Chondrocyte (in vitro differentiated cells): ENCODE results near the gene PILRA. TPM values are rescaled to one million over a fixed set of nuclear protein-coding genes. Genes with fewer than 3 reads are reported as not detected.

ENCODE experiments used
- DNase-seq: peaks from one replicate; pipeline ENCODE4 v3.0.0; 2021; ENCODE audit warnings: mixed read lengths, low spot score
- H3K27ac Mint-ChIP-seq: one replicate; pipeline ENCODE4 v1.8.0; 2021; ENCODE audit warnings: mild to moderate bottlenecking, moderate library complexity, mixed read lengths; ENCODE audit not compliant: unreplicated experiment
- H3K27me3 Mint-ChIP-seq: 2 replicates; pipeline ENCODE4 v1.8.0; 2021; ENCODE audit warnings: low read depth, mixed read lengths
- H3K36me3 Mint-ChIP-seq: 2 replicates; pipeline ENCODE4 v1.8.0; 2021; ENCODE audit warnings: low read depth, mixed read lengths
- H3K4me1 Mint-ChIP-seq: 2 replicates; pipeline ENCODE4 v1.8.0; 2021; ENCODE audit warnings: low read depth, mild to moderate bottlenecking, mixed read lengths
- H3K4me3 Mint-ChIP-seq: one replicate; pipeline ENCODE4 v1.8.0; 2021; ENCODE audit warnings: mild to moderate bottlenecking, moderate library complexity, mixed read lengths; ENCODE audit not compliant: unreplicated experiment
- H3K9me3 Mint-ChIP-seq: 2 replicates; pipeline ENCODE4 v1.8.0; 2021; ENCODE audit warnings: low read depth, mixed read lengths
- total RNA-seq: library from RNA; stranded (reverse); gene quantifications from 3 replicates; pipeline ENCODE4 v1.2.1, GENCODE V29; 2021
- TF ChIP-seq, protein P1 (sequence below): fragments of 200-600 bp; sonication (generic); IDR thresholded peaks from 2 replicates; pipeline ENCODE4 v1.5.0; 2021; ENCODE audit warnings: antibody characterized with exemption, mild to moderate bottlenecking, moderate library complexity

Gene PILRA
- total RNA-seq, 1 donor from 2014 or later, result 0.60 TPM

DNA sequence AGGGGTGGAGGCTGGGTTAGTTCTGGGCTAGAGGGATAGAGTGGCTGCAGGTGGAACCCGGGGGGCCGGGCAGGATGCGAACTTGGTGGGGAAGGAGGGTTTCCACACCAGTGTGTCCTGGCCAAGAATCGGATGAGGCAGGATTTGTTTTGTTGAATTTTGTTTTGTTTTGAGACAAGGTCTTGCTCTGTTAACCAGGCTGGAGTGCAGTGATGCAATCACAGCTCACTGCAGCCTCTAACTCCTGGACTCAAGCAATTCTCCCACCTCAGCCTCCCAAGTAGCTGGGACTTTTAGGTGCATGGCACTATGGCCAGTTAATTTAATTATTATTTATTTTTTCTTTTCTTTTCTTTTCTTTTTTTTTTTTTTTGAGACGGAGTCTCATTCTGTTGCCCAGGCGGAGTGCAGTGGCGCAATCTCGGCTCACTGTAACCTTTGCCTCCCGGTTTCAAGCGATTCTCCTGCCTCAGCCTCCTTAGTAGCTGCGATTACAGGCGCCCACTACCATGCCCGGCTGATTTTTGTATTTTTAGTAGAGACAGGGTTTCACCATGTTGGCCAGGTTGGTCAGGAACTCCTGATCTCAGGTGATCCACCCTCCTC lies 76.0 kb downstream of the PILRA start:
- Mint-ChIP-seq H3K4me3 (no peak overlapping the region), H3K27ac (no peak overlapping the region), H3K4me1 (peaks cover 7% of the 10 kb centered on the region), H3K36me3 (no peaks in the 10 kb centered on the region), H3K27me3 (no peaks in the 10 kb centered on the region), H3K9me3 (no peaks in the 10 kb centered on the region)
- DNase-seq, result no peak
- TF ChIP-seq, protein P1, sequence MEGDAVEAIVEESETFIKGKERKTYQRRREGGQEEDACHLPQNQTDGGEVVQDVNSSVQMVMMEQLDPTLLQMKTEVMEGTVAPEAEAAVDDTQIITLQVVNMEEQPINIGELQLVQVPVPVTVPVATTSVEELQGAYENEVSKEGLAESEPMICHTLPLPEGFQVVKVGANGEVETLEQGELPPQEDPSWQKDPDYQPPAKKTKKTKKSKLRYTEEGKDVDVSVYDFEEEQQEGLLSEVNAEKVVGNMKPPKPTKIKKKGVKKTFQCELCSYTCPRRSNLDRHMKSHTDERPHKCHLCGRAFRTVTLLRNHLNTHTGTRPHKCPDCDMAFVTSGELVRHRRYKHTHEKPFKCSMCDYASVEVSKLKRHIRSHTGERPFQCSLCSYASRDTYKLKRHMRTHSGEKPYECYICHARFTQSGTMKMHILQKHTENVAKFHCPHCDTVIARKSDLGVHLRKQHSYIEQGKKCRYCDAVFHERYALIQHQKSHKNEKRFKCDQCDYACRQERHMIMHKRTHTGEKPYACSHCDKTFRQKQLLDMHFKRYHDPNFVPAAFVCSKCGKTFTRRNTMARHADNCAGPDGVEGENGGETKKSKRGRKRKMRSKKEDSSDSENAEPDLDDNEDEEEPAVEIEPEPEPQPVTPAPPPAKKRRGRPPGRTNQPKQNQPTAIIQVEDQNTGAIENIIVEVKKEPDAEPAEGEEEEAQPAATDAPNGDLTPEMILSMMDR, result no peak

Other genes starting within 250 kb of the PILRA start
- 1.7 to 3.2 TPM (median 2.5 TPM) in 3 replicates for gene MBLAC1, start 246.5 kb upstream of the PILRA start, total RNA-seq
- 73.2 to 89.4 TPM (median 75.7 TPM) in 3 replicates for gene LAMTOR4, start 224.6 kb upstream of the PILRA start, total RNA-seq
- 15.4 to 19.7 TPM (median 16.3 TPM) in 3 replicates for gene TRAPPC14, start 214.8 kb upstream of the PILRA start, total RNA-seq
- 1.8 to 4.9 TPM (median 4.3 TPM) in 3 replicates for gene GAL3ST4, start 204.9 kb upstream of the PILRA start, total RNA-seq
- gene GPC2, start 196.1 kb upstream of the PILRA start, total RNA-seq, result 6.2 to 7.3 TPM (median 6.7 TPM) in 3 replicates
- gene STAG3, start 195.6 kb upstream of the PILRA start, total RNA-seq, result 0.57 to 1.2 TPM (median 0.64 TPM) in 3 replicates
- gene PVRIG, start 153.5 kb upstream of the PILRA start, total RNA-seq, result not detected in 3 replicates
- not detected in 3 replicates for gene SPDYE3, start 65.8 kb upstream of the PILRA start, total RNA-seq
- gene PILRB, start 15.4 kb upstream of the PILRA start, total RNA-seq, result 19.1 to 32.2 TPM (median 20.3 TPM) in 3 replicates
- gene ZCWPW1, start 55.2 kb downstream of the PILRA start, total RNA-seq, result 2.3 to 3.8 TPM (median 2.6 TPM) in 3 replicates
- 30.9 to 39.1 TPM (median 31.8 TPM) in 3 replicates for gene MEPCE, start 56.3 kb downstream of the PILRA start, total RNA-seq
- gene PPP1R35, start 63.0 kb downstream of the PILRA start, total RNA-seq, result 20.5 to 23.0 TPM (median 21.0 TPM) in 3 replicates
- gene SPACDR, start 90.8 kb downstream of the PILRA start, total RNA-seq, result 0.42 to 0.87 TPM in 2 of 3 replicates, not detected in the other
- 24.0 to 34.1 TPM (median 33.0 TPM) in 3 replicates for gene TSC22D4, start 105.7 kb downstream of the PILRA start, total RNA-seq
- gene NYAP1, start 110.4 kb downstream of the PILRA start, total RNA-seq, result 0.77 to 0.95 TPM (median 0.87 TPM) in 3 replicates
- 7.7 to 8.2 TPM (median 7.8 TPM) in 3 replicates for gene AGFG2, start 165.7 kb downstream of the PILRA start, total RNA-seq
- gene SAP25, start 200.4 kb downstream of the PILRA start, total RNA-seq, result 0.70 to 1.1 TPM in 2 of 3 replicates, not detected in the other
- gene LRCH4, start 212.6 kb downstream of the PILRA start, total RNA-seq, result 42.0 to 45.8 TPM (median 43.9 TPM) in 3 replicates
- 0.57 to 1.2 TPM (median 0.82 TPM) in 3 replicates for gene FBXO24, start 212.8 kb downstream of the PILRA start, total RNA-seq
- gene PCOLCE, start 228.9 kb downstream of the PILRA start, total RNA-seq, result 153 to 203 TPM (median 153 TPM) in 3 replicates
- 13.9 to 17.5 TPM (median 17.3 TPM) in 3 replicates for gene MOSPD3, start 239.1 kb downstream of the PILRA start, total RNA-seq